Measurements from ENCODE around the gene PIK3C3.

Gene PIK3C3

GRCh38 chr18:41955688-41956087 is 654 bp downstream of the PIK3C3 start:
- TF ChIP-seq, protein P1, sequence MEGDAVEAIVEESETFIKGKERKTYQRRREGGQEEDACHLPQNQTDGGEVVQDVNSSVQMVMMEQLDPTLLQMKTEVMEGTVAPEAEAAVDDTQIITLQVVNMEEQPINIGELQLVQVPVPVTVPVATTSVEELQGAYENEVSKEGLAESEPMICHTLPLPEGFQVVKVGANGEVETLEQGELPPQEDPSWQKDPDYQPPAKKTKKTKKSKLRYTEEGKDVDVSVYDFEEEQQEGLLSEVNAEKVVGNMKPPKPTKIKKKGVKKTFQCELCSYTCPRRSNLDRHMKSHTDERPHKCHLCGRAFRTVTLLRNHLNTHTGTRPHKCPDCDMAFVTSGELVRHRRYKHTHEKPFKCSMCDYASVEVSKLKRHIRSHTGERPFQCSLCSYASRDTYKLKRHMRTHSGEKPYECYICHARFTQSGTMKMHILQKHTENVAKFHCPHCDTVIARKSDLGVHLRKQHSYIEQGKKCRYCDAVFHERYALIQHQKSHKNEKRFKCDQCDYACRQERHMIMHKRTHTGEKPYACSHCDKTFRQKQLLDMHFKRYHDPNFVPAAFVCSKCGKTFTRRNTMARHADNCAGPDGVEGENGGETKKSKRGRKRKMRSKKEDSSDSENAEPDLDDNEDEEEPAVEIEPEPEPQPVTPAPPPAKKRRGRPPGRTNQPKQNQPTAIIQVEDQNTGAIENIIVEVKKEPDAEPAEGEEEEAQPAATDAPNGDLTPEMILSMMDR (IDR thresholded peaks at IDR 0.05; ENCODE audit: control extremely low read depth, extremely low read depth, low read depth, missing control alignments), result no peak
- ChIA-PET CTCF (interaction anchor here (1.0 to 1.8 kb wide), 2 partner anchors 16 to 73 kb away, joined by 3 to 6 read pairs; no protein-coding TSS in a partner anchor), POLR2A (no interaction called here)
- no peak for DNase-seq (ENCODE audit: extremely low spot score)

GRCh38 chr18:41959045-41959444 is 4.0 kb downstream of the PIK3C3 start:
- ChIA-PET POLR2A (no interaction called here), CTCF (no interaction called here)
- TF ChIP-seq, protein P1 (IDR thresholded peaks at IDR 0.05; ENCODE audit: control extremely low read depth, extremely low read depth, low read depth, missing control alignments), result no peak
- DNase-seq (ENCODE audit: extremely low spot score), result no peak

- ChIA-PET POLR2A (no interaction called here), CTCF (interaction anchor here (2.9 kb wide), 1 partner anchor 62 kb away, joined by 9 read pairs; no protein-coding TSS in a partner anchor)
- TF ChIP-seq, protein P1 (IDR thresholded peaks at IDR 0.05; ENCODE audit: control extremely low read depth, extremely low read depth, low read depth, missing control alignments), result no peak
- no peak for DNase-seq (ENCODE audit: extremely low spot score)
Observed at GRCh38 chr18:41965634-41966255, 10.7 kb downstream of the PIK3C3 start.

- TF ChIP-seq, protein P1 (IDR thresholded peaks at IDR 0.05; ENCODE audit: control extremely low read depth, extremely low read depth, low read depth, missing control alignments), result no peak
- no peak for DNase-seq (ENCODE audit: extremely low spot score)
- POLR2A ChIA-PET, result no interaction called here
- CTCF ChIA-PET, result interaction anchor here (0.9 to 2.9 kb wide), 4 partner anchors 18 to 61 kb away, joined by 3 to 9 read pairs (median 4); no protein-coding TSS in a partner anchor
Observed at GRCh38 chr18:41966943-41967342, 11.9 kb downstream of the PIK3C3 start.

DNA sequence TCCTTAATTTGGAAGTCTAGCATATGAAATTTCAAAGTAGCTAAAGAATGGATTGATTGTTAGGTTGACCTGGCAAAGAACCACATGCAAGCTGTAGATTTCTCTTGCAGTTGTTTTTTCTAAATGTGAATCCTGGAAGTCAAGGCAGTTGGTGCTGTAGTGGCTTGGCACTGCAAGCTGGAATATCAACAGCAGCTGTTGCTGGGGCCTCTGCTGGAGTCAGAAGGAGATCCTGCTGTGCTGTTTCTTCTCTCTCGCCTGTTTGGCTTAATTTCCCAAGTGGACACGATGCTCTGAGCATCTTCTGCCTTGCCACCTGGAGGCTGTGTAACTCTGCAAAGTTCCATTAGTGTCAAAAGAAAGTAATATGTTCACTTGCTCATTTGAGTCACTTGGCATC is 12.6 kb downstream of the PIK3C3 start:
- TF ChIP-seq, protein P1 (IDR thresholded peaks at IDR 0.05; ENCODE audit: control extremely low read depth, extremely low read depth, low read depth, missing control alignments), result no peak
- CTCF ChIA-PET, result interaction anchor here (0.9 to 2.9 kb wide), 4 partner anchors 17 to 60 kb away, joined by 3 to 9 read pairs (median 4); no protein-coding TSS in a partner anchor
- no peak for DNase-seq (ENCODE audit: extremely low spot score)
- POLR2A ChIA-PET, result no interaction called here

DNA sequence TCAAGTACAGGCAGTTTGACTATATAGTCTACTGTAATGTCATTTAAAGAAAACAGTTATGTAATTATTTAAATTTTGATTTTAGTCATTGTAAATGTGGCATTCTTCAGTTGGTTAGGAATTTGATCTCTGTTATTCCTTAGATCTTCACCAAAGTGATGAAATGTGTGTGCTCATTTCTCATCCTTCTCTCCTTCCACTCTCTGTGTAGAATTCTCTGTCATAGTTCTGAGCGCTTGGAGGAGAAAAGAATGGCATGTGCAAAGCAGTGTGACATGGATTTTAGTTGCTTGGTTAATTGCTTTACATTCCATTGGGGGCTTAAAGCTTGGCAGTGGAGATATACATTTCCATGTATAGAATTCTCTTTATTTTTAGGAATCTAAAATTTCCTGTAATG is 14.8 kb downstream of the PIK3C3 start:
- DNase-seq (ENCODE audit: extremely low spot score), result no peak
- TF ChIP-seq, protein P1 (IDR thresholded peaks at IDR 0.05; ENCODE audit: control extremely low read depth, extremely low read depth, low read depth, missing control alignments), result no peak
- POLR2A ChIA-PET, result no interaction called here
- CTCF ChIA-PET, result interaction anchor here (0.7 to 1.8 kb wide), 4 partner anchors 8 to 23 kb away, joined by 3 to 5 read pairs (median 4); no protein-coding TSS in a partner anchor
